GM06990 (cell line): ENCODE measurements around the gene MFRP.

Source experiments
- DNase-seq: peaks from one replicate; pipeline ENCODE4 v3.0.0-alpha.2; 2011; ENCODE audit not compliant: insufficient read length; ENCODE audit errors: extremely low read depth
- H3K27me3 ChIP-seq: replicated peaks from 2 replicates; pipeline ENCODE4 v1.6.0; 2011; ENCODE audit warnings: low read length; ENCODE audit not compliant: control insufficient read depth, insufficient read depth
- H3K36me3 ChIP-seq: 2 replicates; pipeline ENCODE4 v1.5.1; 2011; ENCODE audit warnings: low read length; ENCODE audit not compliant: control insufficient read depth, insufficient read depth
- H3K4me3 ChIP-seq: replicated peaks from 2 replicates; pipeline ENCODE4 v1.5.1; 2011; ENCODE audit warnings: low read depth, mild to moderate bottlenecking, control low read depth, low read length
- CTCF ChIP-seq: IDR thresholded peaks from 2 replicates; pipeline ENCODE4 v1.5.1; 2011; ENCODE audit warnings: low read length, control low read depth, mild to moderate bottlenecking, inconsistent platforms; ENCODE audit not compliant: insufficient read depth, poor library complexity, severe bottlenecking

MFRP gene

GRCh38 chr11:119370486-119371046, 24.1 kb upstream of the MFRP start:
- Histone ChIP-seq H3K36me3 (no peaks in the 10 kb centered on the region), H3K27me3 (no peaks in the 10 kb centered on the region; the same call in 1 of the 2 replicates), H3K4me3 (no peak overlapping the region)
- no peak for DNase-seq
- TF ChIP-seq CTCF, result no peak

- DNase-seq, result no peak
- peaks cover 2% of the 10 kb centered on the region; the same call in 1 of the 2 replicates for H3K27me3 ChIP-seq
- H3K4me3 ChIP-seq, result no peak overlapping the region
- no peaks in the 10 kb centered on the region for H3K36me3 ChIP-seq
- TF ChIP-seq CTCF, result no peak
Measured at GRCh38 chr11:119369132-119369925, 22.8 kb upstream of the MFRP start.

- H3K36me3 ChIP-seq, result no peaks in the 10 kb centered on the region
- DNase-seq, result no peak
- H3K27me3 ChIP-seq, result peaks cover 2% of the 10 kb centered on the region; the same call in 1 of the 2 replicates
- H3K4me3 ChIP-seq, result no peak overlapping the region
- no peak for TF ChIP-seq CTCF
Measured at GRCh38 chr11:119368121-119369034, 21.9 kb upstream of the MFRP start.

- DNase-seq, result no peak
- peaks cover 2% of the 10 kb centered on the region; the same call in 1 of the 2 replicates for H3K27me3 ChIP-seq
- no peak overlapping the region for H3K4me3 ChIP-seq
- TF ChIP-seq CTCF, result no peak
- no peaks in the 10 kb centered on the region for H3K36me3 ChIP-seq
Measured at GRCh38 chr11:119367661-119368120, 21.2 kb upstream of the MFRP start.

GRCh38 chr11:119366690-119367620, 20.4 kb upstream of the MFRP start:
- H3K4me3 ChIP-seq, result no peak overlapping the region
- no peaks in the 10 kb centered on the region for H3K36me3 ChIP-seq
- no peak for TF ChIP-seq CTCF
- DNase-seq, result no peak
- peaks cover 2% of the 10 kb centered on the region; the same call in 1 of the 2 replicates for H3K27me3 ChIP-seq
